Pancreas (tissue), 10 donors: ENCODE results near the gene ADAMTS19. TPM values are rescaled to one million over a fixed set of nuclear protein-coding genes. Genes with fewer than 3 reads are reported as not detected.

Experiments used
- ATAC-seq, 4 donors: fragments of 200-7000 bp; cut with Tn5 transposase; one replicate each; pipeline versions ENCODE4 v1.8.0 to v1.9.1; 2020; ENCODE audit warnings: mild to moderate bottlenecking in 4 of 4, moderate library complexity in 4 of 4
- DNase-seq, 6 donors: peaks; one replicate each; pipeline ENCODE4 v3.0.0-alpha.2; 2020
- FAIRE-seq: peaks from 2 replicates; lab custom pipeline; 2012; peaks lifted over from hg19 to GRCh38; lab: Jason Lieb, UNC
- H3K27ac ChIP-seq, 4 donors: fragments of 200-600 bp; sonication (generic); 1 replicate in 3 of 4; 2 replicates in 1 of 4; pipeline versions ENCODE4 v1.5.0 to v1.8.0; 2020
- H3K27me3 ChIP-seq, 4 donors: fragments of 200-600 bp; one replicate each; pipeline ENCODE4 v1.8.0; 2021
- H3K36me3 ChIP-seq, 3 donors: fragments of 200-600 bp; sonication (generic) in 1 of 3; one replicate each; pipeline versions ENCODE4 v1.5.0 to v1.8.0; 2020 to 2021
- H3K4me1 ChIP-seq, 3 donors: fragments of 200-600 bp; one replicate each; pipeline ENCODE4 v1.8.0; 2021
- H3K4me3 ChIP-seq, 4 donors: fragments of 200-600 bp; sonication (generic) in 2 of 4; one replicate each; pipeline versions ENCODE4 v1.5.0 to v1.8.0; 2020 to 2021
- H3K9me3 ChIP-seq, 4 donors: fragments of 200-600 bp; one replicate each; pipeline ENCODE4 v1.8.0; 2021
- WGBS, 2 donors: extraction: QIAGEN DNeasy Blood & Tissue Kit; methylation state at CpG; one replicate each; pipeline ENCODE4 v1.1.7; 2013; 5-methylcytosine and 5-hydroxymethylcytosine counted together
- intact Hi-C, 3 donors: fragments of 100-400 bp; cut with DNase I; formaldehyde crosslinking; loops; one replicate each; pipeline versions ENCODE4 v1.11.1 to v1.14.2; 2022
- polyA plus RNA-seq, 2 donors: library from polyadenylated mRNA; stranded (reverse); fragments of 200-250 nt; gene quantifications; one replicate each; pipeline ENCODE4 v1.2.3, GENCODE V29; 2013
- total RNA-seq, 6 donors: library from RNA; stranded (reverse); fragmentation: NEBNext Ultra II Directional in 4 of 6; extraction: Animal tissue kit (Norgen Biotek cat#: 25700) in 4 of 6; gene quantifications; one replicate each; pipeline versions ENCODE4 v1.2.1 to v1.2.4, GENCODE V29; 2021 to 2023
- TF ChIP-seq, protein P1 (sequence below), 4 donors: fragments of 200-600 bp; sonication (generic) in 3 of 4; IDR thresholded peaks; one replicate each; pipeline versions ENCODE4 v1.5.0 to v1.8.0; 2021; ENCODE audit warnings: antibody characterized with exemption in 4 of 4
- donor health status: healthy with polysubstance abuse.
- donor health status: DM: no; HTN: no; CAD: no; lungs with moderate emphysema.
- donor health status: DM: no; HTN: no; CAD: no.
- donor health status: control.
- donor health status: control.
- donor health status: Bipolar disorder and iron deficiency.
- donor health status: DM: yes; HTN: yes; CAD: no.
- donor health status: DM: no; HTN: no; CAD: no.
- donor health status: DM: no; HTN: no; CAD: no.
- donor health status: DM: yes; HTN: yes; CAD: no.

Gene ADAMTS19
- total and polyA plus RNA-seq, 8 donors, result 0.02 to 0.22 (median 0.08) TPM; not detected in 1

DNA sequence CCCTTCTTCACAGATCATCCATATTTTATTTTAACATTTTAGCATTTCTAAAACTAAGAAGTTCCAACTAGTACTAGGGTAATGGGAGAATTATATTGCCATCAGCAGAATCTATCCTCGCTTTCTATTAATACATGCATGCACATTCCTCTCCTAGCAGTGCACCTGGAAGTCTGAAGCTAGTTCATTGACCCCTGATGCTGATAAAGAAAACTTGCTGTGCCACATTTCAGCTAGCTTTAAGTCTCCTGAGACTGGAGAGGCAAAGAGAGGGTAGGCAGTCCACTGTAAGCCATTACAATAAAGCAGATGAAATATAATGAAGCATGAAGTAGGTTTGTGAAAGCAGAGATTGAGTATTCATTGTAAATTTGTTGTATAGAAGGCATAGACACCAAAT lies 303.6 kb downstream of the ADAMTS19 start:
- TF ChIP-seq, protein P1, sequence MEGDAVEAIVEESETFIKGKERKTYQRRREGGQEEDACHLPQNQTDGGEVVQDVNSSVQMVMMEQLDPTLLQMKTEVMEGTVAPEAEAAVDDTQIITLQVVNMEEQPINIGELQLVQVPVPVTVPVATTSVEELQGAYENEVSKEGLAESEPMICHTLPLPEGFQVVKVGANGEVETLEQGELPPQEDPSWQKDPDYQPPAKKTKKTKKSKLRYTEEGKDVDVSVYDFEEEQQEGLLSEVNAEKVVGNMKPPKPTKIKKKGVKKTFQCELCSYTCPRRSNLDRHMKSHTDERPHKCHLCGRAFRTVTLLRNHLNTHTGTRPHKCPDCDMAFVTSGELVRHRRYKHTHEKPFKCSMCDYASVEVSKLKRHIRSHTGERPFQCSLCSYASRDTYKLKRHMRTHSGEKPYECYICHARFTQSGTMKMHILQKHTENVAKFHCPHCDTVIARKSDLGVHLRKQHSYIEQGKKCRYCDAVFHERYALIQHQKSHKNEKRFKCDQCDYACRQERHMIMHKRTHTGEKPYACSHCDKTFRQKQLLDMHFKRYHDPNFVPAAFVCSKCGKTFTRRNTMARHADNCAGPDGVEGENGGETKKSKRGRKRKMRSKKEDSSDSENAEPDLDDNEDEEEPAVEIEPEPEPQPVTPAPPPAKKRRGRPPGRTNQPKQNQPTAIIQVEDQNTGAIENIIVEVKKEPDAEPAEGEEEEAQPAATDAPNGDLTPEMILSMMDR (IDR thresholded peaks at IDR 0.05), result no peak

DNA sequence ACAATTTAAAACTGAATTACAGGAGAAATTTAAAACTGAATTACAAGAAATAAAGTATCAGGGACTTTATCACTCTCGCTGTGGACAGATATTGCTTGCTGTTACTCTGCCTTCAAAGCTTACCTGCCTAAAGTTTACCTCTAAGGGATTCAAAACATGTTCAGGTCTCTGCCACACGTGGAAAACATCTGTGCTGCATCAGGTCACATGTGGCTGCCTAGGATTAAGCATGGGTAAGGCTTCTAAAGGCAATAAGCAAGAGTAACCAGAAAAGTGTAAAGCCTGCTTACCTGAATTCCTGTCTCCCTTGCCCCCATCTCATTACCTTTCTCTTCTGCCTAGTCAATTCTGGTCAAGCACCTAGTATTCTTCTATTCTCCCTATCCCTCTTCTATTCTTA lies 306.7 kb downstream of the ADAMTS19 start:
- Histone ChIP-seq H3K27ac (no peak overlapping the region), H3K4me1 (peaks cover 0 to 15% (median 0%) of the 10 kb centered on the region in 3 donors), H3K27me3 (no peaks in the 10 kb centered on the region), H3K9me3 (no peaks in the 10 kb centered on the region), H3K36me3 (no peaks in the 10 kb centered on the region), H3K4me3 (no peak overlapping the region)
- WGBS, 2 donors, result 50 to 74% methylated on average over 2 of the region's 2 CpGs
- no peak for DNase-seq
- no peak for ATAC-seq
- FAIRE-seq, result no peak
- TF ChIP-seq, protein P1 (IDR thresholded peaks at IDR 0.05), result no peak
- intact Hi-C loops, result loop anchor here in 1 of 3 donors (10.0 kb wide), 1 partner anchor 862 kb away; no protein-coding TSS in a partner anchor

More for the DNA sequence above, 303.6 kb downstream of the ADAMTS19 start:
- H3K4me1 ChIP-seq, result no peaks in the 10 kb centered on the region
- ATAC-seq (no peak), DNase-seq (no peak), FAIRE-seq (no peak)
- H3K27ac ChIP-seq, result no peak overlapping the region
- no peaks in the 10 kb centered on the region for H3K9me3 ChIP-seq
- WGBS, 2 donors, result 81 to 91% methylated on average over 1 of the region's 1 CpG
- no peaks in the 10 kb centered on the region for H3K36me3 ChIP-seq
- H3K27me3 ChIP-seq, result no peaks in the 10 kb centered on the region
- intact Hi-C loops, result loop anchor here in 1 of 3 donors (10.0 kb wide), 1 partner anchor 859 kb away; no protein-coding TSS in a partner anchor
- H3K4me3 ChIP-seq, result no peak overlapping the region

DNA sequence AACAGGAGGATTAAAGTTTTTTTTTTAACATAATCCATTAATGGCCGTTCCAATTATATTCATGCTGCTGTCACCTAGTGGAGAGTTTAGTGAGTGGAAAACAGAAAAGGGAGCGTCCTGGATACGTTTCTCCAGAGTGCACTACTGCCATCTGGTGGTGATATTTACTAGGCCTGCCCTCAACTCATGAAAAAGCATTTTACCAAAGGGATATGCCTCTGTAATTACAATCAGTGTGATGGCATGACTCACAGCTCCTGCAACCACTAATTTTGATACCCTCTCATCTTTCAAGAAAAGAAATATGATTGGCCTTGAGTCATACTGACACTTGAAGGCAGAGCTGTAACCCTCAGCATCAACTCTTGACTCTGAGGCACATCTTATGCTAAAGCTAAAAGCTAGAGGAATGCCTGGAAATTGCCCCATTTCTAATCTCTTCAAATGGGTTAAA lies 307.9 kb downstream of the ADAMTS19 start:
- H3K27me3 ChIP-seq, result no peaks in the 10 kb centered on the region
- ATAC-seq, result peak; percentile 77 to 96 (median 94)
- TF ChIP-seq, protein P1 (IDR thresholded peaks at IDR 0.05), result peak; percentile 94 to 98 (median 95)
- no peaks in the 10 kb centered on the region for H3K9me3 ChIP-seq
- peak; percentile 88 for FAIRE-seq
- no peak overlapping the region for H3K27ac ChIP-seq
- H3K36me3 ChIP-seq, result no peaks in the 10 kb centered on the region
- intact Hi-C loops, result loop anchor here in 1 of 3 donors (10.0 kb wide), 1 partner anchor 863 kb away; no protein-coding TSS in a partner anchor
- peak in 4 of 6 donors; percentile 22 to 77 (median 63) for DNase-seq
- no peak overlapping the region for H3K4me3 ChIP-seq
- H3K4me1 ChIP-seq, result peaks cover 0 to 15% (median 0%) of the 10 kb centered on the region in 3 donors
- WGBS, 2 donors, result 0% methylated on average over 3 of the region's 3 CpGs

DNA sequence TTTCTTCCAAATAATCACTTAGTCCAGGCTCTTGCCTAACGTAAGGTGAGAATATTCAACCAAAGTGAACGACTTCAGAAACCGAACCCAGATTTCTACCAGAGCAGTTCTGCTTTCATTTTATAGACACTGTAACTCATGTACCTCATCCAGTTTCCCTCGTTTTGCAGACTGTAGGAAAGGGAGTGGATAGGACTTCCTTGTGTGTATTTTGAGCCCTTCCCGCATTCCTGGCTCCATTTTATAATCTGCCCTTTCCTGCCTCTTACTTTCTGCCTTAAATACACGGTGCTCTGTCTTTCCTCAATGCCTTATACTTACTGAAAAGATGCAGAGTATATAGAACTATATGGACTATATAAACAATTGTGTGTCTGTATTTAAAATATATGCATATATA lies 308.6 kb downstream of the ADAMTS19 start:
- no peaks in the 10 kb centered on the region for H3K9me3 ChIP-seq
- FAIRE-seq (no peak), DNase-seq (no peak), ATAC-seq (no peak)
- no peaks in the 10 kb centered on the region for H3K27me3 ChIP-seq
- no peak overlapping the region for H3K27ac ChIP-seq
- peaks cover 0 to 15% (median 0%) of the 10 kb centered on the region in 3 donors for H3K4me1 ChIP-seq
- intact Hi-C loops, result loop anchor here in 1 of 3 donors (10.0 kb wide), 1 partner anchor 864 kb away; no protein-coding TSS in a partner anchor
- H3K4me3 ChIP-seq, result no peak overlapping the region
- no peaks in the 10 kb centered on the region for H3K36me3 ChIP-seq
- TF ChIP-seq, protein P1 (IDR thresholded peaks at IDR 0.05), result no peak
- WGBS, 2 donors, result 67 to 74% methylated on average over 6 of the region's 6 CpGs
